C4-2B (cell line): ENCODE data around the gene DDC.

Source experiments
- CTCF ChIP-seq: fragments of 450-650 bp; conservative IDR thresholded peaks from 2 replicates; pipeline ENCODE4 v1.5.1; 2017; ENCODE audit warnings: mild to moderate bottlenecking
- ZFX ChIP-seq: fragments of 450-650 bp; IDR thresholded peaks from 2 replicates; pipeline ENCODE4 v1.6.1; 2017

- TF ChIP-seq CTCF, result no peak
- no peak for TF ChIP-seq ZFX
These were observed 92.8 kb downstream of the DDC start for GRCh38 chr7:50472427-50472826.
